NCI-H1417 (cell line): ENCODE data around the gene PPFIA4.
A peak's percentile ranks its signal among the peaks of the same experiment; 100 is the strongest.
"Not testable (repeated sequence)": the region's sequence is repeated elsewhere in the genome, so short reads cannot be mapped to it uniquely, and the experiment has no call there.

Experiments
- DNase-seq, 3 experiments: peaks; one replicate each; lab custom pipeline; 2025; lab: John Stamatoyannopoulos, UW

The PPFIA4 gene

GRCh38 chr1:203026031-203026665 lies at the start of gene PPFIA4:
Gene PPFIA4 (plus strand): TSS chr1:203026491. CDS start chr1:203039009, 12,518 bp downstream.
- peak; percentile 93 to 99 (median 95) for DNase-seq

- no peak for DNase-seq
Observed at GRCh38 chr1:202976633-202977032, 49.7 kb upstream of the PPFIA4 start.

DNA sequence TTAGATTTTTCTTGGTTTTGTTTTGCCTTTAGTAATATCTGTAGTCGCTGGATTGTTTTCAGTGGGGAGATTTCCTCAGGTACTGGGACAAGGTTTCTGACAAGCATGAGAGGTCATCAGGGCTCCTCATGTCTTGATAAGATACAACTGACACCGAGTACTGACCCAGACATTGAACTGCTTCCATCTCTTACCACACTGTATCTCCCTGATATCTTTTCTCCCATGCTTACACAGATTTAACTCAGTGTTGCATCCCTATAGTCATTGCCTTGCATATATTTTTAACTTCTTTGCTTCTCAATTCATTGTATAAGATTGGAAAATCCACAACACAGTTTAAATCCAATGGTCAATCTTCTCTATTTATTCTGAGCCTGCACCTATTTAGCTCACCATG lies 46.8 kb upstream of the PPFIA4 start:
- DNase-seq, result no peak

- DNase-seq, result no peak
Observed at GRCh38 chr1:202981939-202982338, 44.4 kb upstream of the PPFIA4 start.

GRCh38 chr1:202982715-202983430 lies 43.4 kb upstream of the PPFIA4 start:
- no peak for DNase-seq

DNA sequence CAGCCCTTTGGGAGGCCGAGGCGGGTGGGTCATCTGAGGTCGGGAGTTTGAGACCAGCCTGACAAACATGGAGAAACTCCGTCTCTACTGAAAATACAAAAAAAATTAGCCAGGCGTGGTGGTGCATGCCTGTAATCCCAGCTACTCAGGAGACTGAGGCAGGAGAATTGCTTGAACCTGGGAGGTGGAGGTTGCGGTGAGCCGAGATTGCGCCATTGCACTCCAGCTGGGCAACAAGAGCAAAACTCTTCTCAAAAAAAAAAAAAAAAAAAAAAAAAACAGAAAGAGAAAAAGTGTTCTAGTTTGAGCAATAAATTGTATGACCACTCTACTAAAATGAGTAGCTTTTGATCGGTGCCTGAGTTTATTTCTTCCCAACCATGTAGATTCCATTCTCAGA lies 40.2 kb upstream of the PPFIA4 start:
- DNase-seq, result not testable (repeated sequence)

- no peak for DNase-seq
Observed at GRCh38 chr1:202987255-202987654, 39.0 kb upstream of the PPFIA4 start.

DNA sequence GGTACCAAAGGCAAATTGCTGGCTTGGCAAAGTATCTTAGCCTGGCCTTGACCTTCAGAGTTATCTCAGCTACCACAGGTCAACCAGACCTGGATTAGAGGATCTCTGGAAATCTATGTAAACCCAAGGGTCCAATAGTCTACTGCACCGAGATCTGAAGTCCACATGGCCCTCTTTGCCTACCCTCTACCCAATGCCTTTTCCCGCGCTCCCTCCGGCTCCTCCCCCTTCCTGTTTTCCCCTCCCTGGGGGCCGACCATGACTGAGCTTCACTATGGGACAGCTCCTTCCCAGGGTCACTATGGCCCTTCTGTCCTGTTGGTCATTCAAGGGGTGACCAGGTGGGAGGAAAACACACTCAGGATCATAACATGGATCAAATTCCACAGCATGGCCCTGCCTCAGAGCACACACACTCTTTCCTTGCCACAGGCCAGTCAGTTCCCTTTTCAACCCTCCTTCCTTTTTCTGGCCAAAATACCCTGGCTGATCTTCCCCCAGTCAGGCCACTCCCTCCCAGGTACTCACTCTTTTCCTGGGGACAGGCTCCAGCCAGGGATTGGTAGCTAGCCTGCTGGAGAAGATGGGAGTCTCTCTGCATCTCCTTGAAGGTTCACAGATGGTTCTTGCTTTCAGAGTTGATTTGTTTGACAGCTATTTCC lies 38.2 kb upstream of the PPFIA4 start:
- no peak for DNase-seq

GRCh38 chr1:202989879-202990278 lies 36.4 kb upstream of the PPFIA4 start:
- DNase-seq, result no peak

GRCh38 chr1:202991112-202991511 lies 35.2 kb upstream of the PPFIA4 start:
- DNase-seq, result no peak

- DNase-seq, result no peak
Observed at GRCh38 chr1:202994756-202995155, 31.5 kb upstream of the PPFIA4 start.

- peak; percentile 53 to 84 (median 76) for DNase-seq
Observed at GRCh38 chr1:202998836-202999750, 27.2 kb upstream of the PPFIA4 start.

DNA sequence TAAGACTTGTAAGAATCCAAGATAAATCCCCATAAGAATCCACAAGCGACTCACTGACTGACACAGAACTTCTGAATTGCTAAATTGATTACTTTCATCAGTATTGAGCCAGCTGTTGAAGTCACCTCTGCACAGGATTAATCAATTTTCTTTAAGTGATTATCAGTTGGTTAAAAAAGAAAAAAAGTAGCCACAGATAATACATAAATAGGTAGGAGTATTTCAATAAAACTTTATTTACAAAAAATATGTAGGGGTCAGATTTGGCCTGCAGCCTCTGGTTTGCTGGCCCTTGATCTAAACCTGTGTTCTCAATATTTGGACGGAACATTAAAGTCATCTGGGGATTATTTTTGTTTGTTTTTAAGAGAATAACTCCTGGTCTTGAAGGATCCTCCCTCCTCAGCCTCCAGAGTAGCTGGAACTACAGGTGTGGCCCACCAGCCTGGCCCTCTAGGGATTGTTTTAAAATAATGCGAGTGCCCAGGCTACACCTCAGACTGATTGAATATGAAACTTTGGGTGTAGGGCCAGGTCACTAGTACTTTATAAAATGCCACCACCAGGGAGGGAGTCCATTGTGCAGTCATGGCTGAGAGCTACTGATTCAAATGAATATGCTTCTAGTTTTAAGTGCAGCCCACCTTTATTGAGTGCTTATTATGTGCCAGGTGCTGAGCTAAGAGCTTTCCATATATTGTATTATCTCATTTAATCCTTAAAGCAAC lies 25.9 kb upstream of the PPFIA4 start:
- no peak for DNase-seq

DNA sequence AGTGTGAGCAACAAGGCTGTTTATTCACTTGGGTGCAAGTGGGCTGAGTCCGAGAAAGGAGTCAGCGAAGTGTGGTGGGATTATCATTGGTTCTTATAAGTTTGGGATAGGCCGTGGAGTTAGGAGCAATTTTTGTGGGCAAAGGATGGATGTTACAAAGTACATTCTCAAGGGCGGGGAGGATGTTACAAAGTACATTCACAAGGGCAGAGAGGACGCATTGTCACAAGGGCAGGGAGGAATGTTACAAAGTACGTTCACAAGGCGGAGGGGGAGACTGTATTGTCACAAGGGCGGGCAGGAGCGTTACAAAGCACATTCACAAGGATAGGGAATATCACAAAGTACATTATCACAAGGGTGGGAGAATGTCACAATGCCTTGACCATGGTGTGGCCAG lies 24.3 kb upstream of the PPFIA4 start:
- no peak for DNase-seq

DNA sequence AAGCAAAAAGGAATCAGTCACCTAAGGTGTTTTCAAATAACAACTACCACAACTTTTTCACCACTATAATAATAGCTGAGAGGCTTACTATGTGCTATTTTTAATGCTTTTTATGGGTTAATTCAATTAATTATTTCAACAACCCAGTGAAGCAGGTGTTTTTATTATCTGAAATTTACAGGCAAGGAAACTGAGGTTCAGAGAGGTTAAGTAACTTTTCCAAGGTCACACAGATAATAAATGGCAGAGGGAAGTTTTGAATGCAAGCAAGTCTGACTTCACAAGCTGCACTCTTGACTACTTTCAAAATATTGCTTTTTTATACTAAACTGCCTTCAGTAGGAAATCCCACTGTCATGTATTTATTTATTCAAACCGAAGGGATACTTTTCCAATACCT lies 23.3 kb upstream of the PPFIA4 start:
- no peak for DNase-seq

DNA sequence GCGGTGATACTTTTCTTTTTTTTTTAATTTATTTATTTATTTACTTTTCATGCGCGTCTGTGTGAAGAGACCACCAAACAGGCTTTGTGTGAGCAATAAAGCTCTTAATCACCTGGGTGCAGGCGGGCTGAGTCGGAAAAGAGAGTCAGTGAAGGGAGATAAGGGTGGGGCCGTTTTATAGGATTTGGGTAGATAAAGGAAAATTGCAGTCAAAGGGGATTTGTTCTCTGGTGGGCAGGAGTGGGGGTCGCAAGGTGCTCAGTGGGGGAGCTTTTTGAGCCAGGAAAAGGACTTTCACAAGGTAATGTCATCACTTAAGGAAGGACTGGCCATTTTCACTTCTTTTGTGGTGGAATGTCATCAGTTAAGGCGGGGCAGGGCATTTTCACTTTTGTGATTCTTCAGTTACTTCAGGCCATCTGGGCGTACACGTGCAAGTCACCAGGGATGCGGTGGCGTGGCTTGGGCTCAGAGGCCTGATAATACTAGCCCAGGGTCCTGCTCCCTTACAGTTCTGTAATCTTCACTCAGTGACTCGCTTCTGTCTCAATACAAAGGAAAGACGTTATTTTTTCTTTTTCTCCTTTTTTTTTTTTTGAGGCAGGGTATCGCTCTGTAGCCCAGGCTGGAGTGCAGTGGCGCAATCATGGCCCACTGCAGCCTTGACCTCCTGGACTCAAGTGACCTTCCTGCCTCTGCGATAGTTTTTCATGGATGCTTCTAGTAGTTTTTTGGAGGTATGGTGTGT lies 20.7 kb upstream of the PPFIA4 start:
- DNase-seq, result not testable (repeated sequence)

- peak; percentile 95 to 100 (median 99) for DNase-seq
Observed at GRCh38 chr1:203006948-203007871, 19.1 kb upstream of the PPFIA4 start, which contains the start of gene TMEM183A. Gene TMEM183A (plus strand): TSS chr1:203007374. CDS start chr1:203007466, 92 bp downstream.

GRCh38 chr1:203009185-203009584 lies 17.1 kb upstream of the PPFIA4 start:
- no peak for DNase-seq

DNA sequence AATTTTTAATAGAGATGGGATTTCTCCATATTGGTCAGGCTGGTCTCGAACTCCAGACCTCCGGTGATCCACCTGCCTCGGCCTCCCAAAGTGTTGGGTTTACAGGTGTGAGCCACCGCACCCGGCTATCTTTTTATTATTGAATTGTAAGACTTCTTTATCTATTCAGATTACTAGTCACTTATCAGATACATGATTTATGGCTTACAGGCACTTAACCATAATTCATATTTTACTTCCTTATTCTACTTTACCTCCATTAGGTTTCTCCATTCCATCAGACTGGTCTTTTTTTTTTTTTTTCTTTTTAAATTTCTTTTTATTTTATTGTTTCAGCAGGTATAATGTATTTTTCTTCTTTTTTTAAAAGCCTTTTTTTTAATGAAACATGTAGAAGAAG lies 14.7 kb upstream of the PPFIA4 start:
- DNase-seq, result no peak
